Keratinocyte (primary cell): ENCODE data around the gene IQCE. TPM values are rescaled to one million over a fixed set of nuclear protein-coding genes. Genes with fewer than 3 reads are reported as not detected.

Experiments
- DNase-seq: peaks from one replicate; pipeline ENCODE4 v3.0.0-alpha.2; 2011; ENCODE audit warnings: low read depth, missing footprints, low spot score
- FAIRE-seq: peaks from 2 replicates; lab custom pipeline; 2011; peaks lifted over from hg19 to GRCh38; lab: Jason Lieb, UNC
- H2AFZ ChIP-seq: 2 replicates; pipeline ENCODE4 v1.6.0; 2012; ENCODE audit warnings: low read length, control low read depth, inconsistent platforms; ENCODE audit not compliant: control insufficient read depth
- H3K27ac ChIP-seq: 2 replicates; pipeline ENCODE4 v1.5.1; 2011; ENCODE audit warnings: low read length; ENCODE audit not compliant: control insufficient read depth, insufficient read depth
- H3K27me3 ChIP-seq: 3 replicates; pipeline ENCODE4 v1.6.0; 2011; ENCODE audit warnings: low read length; ENCODE audit not compliant: control insufficient read depth, insufficient read depth; ENCODE audit errors: extremely low read depth
- H3K36me3 ChIP-seq, 2 experiments: 2 replicates in 1 of 2; 3 replicates in 1 of 2; pipeline ENCODE4 v1.5.1; 2011; ENCODE audit warnings: low read length in 2 of 2, mild to moderate bottlenecking in 1 of 2; ENCODE audit not compliant: control insufficient read depth in 2 of 2, insufficient read depth in 2 of 2; ENCODE audit errors: extremely low read depth in 1 of 2
- H3K4me1 ChIP-seq: 3 replicates; pipeline ENCODE4 v1.5.1; 2011; ENCODE audit warnings: low read length; ENCODE audit not compliant: control insufficient read depth, insufficient read depth; ENCODE audit errors: extremely low read depth
- H3K4me2 ChIP-seq: 3 replicates; pipeline ENCODE4 v1.6.0; 2011; ENCODE audit warnings: low read depth, low read length; ENCODE audit not compliant: control insufficient read depth, insufficient read depth; ENCODE audit errors: extremely low read depth
- H3K4me3 ChIP-seq, 3 experiments: fragments of 200-600 bp in 1 of 3; sonication (generic) in 1 of 3; 2 replicates in 2 of 3; 3 replicates in 1 of 3; pipeline ENCODE4 v1.5.1; 2011 to 2016; ENCODE audit warnings: low read length in 3 of 3, mild to moderate bottlenecking in 3 of 3, control low read depth in 2 of 3, inconsistent platforms in 1 of 3, low read depth in 1 of 3, mixed read lengths in 1 of 3, mixed run types in 1 of 3, moderate library complexity in 1 of 3; ENCODE audit not compliant: control insufficient read depth in 2 of 3, insufficient read depth in 2 of 3; ENCODE audit errors: extremely low read depth in 1 of 3
- H3K79me2 ChIP-seq: 2 replicates; pipeline ENCODE4 v1.6.0; 2012; ENCODE audit warnings: low read length; ENCODE audit not compliant: control insufficient read depth, insufficient read depth
- H3K9ac ChIP-seq: 3 replicates; pipeline ENCODE4 v1.6.0; 2011; ENCODE audit warnings: low read length; ENCODE audit not compliant: control insufficient read depth, insufficient read depth; ENCODE audit errors: extremely low read depth
- H3K9me1 ChIP-seq: 3 replicates; pipeline ENCODE4 v1.6.0; 2011; ENCODE audit warnings: low read length; ENCODE audit not compliant: control insufficient read depth, insufficient read depth; ENCODE audit errors: extremely low read depth
- H3K9me3 ChIP-seq: 2 replicates; pipeline ENCODE4 v1.5.1; 2012; ENCODE audit warnings: low read depth, low read length; ENCODE audit not compliant: control insufficient read depth
- H4K20me1 ChIP-seq: 3 replicates; pipeline ENCODE4 v1.6.0; 2011; ENCODE audit warnings: low read length; ENCODE audit not compliant: control insufficient read depth, insufficient read depth; ENCODE audit errors: extremely low read depth
- CTCF ChIP-seq, 3 experiments: IDR thresholded peaks in 1 of 3; conservative IDR thresholded peaks in 1 of 3; optimal IDR thresholded peaks in 1 of 3; 2 replicates in 2 of 3; 3 replicates in 1 of 3; pipeline versions ENCODE3 to v1.5.1; 2011; ENCODE audit warnings: low read length in 3 of 3, mild to moderate bottlenecking in 3 of 3, moderate library complexity in 2 of 3, control low read depth in 1 of 3, inconsistent platforms in 1 of 3; ENCODE audit not compliant: insufficient read depth in 2 of 3; ENCODE audit errors: extremely low read depth in 1 of 3
- EZH2 ChIP-seq: IDR thresholded peaks from one replicate; pipeline ENCODE4 v1.6.1; 2012; ENCODE audit warnings: inconsistent platforms, mild to moderate bottlenecking, low read length, moderate library complexity
- dilution Hi-C: fragments of 300-500 bp; cut with MboI; formaldehyde crosslinking; loops from one replicate; pipeline ENCODE4 v1.7.0; 2020; ENCODE audit warnings: low sequenced_read_pairs; ENCODE audit not compliant: extremely low pct_ligation_motif_present
- polyA plus RNA-seq, 5 experiments: library from polyadenylated mRNA; depleted of rRNA in 3 of 5; stranded (reverse) in 3 of 5; stranded (forward) in 1 of 5; unstranded in 1 of 5; fragments of >200 nt; gene quantifications; 1 replicate in 1 of 5; 2 replicates in 3 of 5; 3 replicates in 1 of 5; pipeline versions ENCODE4 v1.2.1 to v1.2.3, GENCODE V29; 2011 to 2012; ENCODE audit warnings: missing spikeins in 2 of 5, low read depth in 1 of 5, low replicate concordance in 1 of 5

IQCE gene
- polyA plus RNA-seq, 1 donor (not counting 4 experiments of a cell fraction or from before 2014, with no cell fraction given), result 5.2 TPM

DNA sequence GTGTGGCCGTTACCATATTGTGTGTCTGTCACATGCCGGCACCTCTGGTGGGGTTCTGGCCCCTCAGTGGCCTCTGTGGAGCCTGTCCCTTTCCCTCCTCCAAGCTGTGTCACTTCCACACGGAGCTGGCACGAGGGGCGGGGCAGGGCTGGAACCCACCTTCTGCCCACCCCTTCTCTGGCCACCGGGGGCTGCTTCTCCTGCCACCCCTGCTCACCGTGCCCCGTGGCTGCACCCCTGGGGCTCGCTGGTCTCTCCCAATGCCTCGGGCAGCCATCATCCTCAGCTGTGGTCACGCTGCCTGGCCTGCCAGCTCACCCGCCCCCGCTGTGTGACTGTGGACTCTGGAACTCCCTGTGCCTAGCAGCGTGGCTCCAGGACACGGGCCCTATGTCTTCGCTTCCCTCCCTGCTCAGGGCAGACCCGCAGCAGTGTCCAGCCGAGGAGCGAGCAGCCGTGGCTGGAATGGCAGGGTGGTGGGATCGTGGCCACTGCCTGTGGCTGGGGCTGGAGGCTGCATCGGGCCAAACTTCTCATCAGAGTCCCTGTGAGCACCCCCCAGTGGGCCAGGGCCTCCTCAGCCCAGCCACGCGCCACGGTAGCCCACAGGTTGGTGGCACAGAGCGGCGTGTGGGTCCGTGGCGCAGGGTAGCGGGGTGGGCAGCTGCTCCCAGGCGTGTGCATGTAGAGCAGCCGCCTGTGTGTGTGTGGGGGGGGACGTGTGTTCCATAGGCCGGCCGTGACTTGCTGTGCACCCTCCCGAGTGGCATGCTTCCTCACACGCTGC lies 81.1 kb downstream of the IQCE start:
- H3K27ac ChIP-seq, result no peak overlapping the region
- peaks cover 4% of the 10 kb centered on the region for H3K9me1 ChIP-seq
- H4K20me1 ChIP-seq, result peaks cover 13% of the 10 kb centered on the region
- H3K79me2 ChIP-seq, result peaks cover 61% of the 10 kb centered on the region
- no peak for FAIRE-seq
- no peaks in the 10 kb centered on the region for H3K27me3 ChIP-seq
- DNase-seq, result no peak
- H3K4me1 ChIP-seq, result peaks cover 15% of the 10 kb centered on the region
- H3K9me3 ChIP-seq, result no peaks in the 10 kb centered on the region
- TF ChIP-seq CTCF (optimal IDR thresholded peaks at IDR 0.05 in 1 of 3, IDR thresholded peaks at IDR 0.05 in 1 of 3, conservative IDR thresholded peaks at IDR 0.05 in 1 of 3; ENCODE audit: extremely low read depth in 1 of 3, insufficient read depth in 2 of 3, low read length in 3 of 3) (no peak), EZH2 (no peak)
- dilution Hi-C loops, result no loop called here
- no peak overlapping the region for H3K4me2 ChIP-seq
- H3K9ac ChIP-seq, result no peak overlapping the region
- peaks cover 2 to 3% of the 10 kb centered on the region in 2 experiments for H3K36me3 ChIP-seq
- no peak overlapping the region for H3K4me3 ChIP-seq
- H2AFZ ChIP-seq, result no peak overlapping the region

DNA sequence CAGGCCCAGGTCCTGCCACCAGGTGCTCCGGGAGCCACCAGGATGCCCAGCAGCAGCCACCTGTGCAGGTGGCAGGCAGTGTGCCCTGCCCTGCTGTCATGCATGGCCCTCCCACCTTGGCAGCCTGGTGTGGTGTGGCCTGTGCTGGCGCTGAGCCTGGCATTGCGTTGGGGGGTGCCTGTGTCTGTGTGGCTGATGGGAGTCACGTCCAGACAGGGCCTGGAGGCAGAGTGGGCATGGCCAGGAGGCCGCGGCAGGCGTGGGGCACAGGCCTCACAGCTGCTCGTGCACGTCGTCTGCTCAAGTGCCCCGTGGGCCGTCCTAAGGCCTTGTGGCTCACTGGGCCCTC lies 81.7 kb downstream of the IQCE start:
- no peak for DNase-seq
- FAIRE-seq, result no peak
- no peak overlapping the region for H3K27ac ChIP-seq
- H4K20me1 ChIP-seq, result peaks cover 12% of the 10 kb centered on the region
- H2AFZ ChIP-seq, result no peak overlapping the region
- no peak overlapping the region for H3K9ac ChIP-seq
- no peak overlapping the region for H3K4me2 ChIP-seq
- dilution Hi-C loops, result no loop called here
- H3K27me3 ChIP-seq, result no peaks in the 10 kb centered on the region
- no peak for TF ChIP-seq EZH2
- no peak for TF ChIP-seq CTCF (optimal IDR thresholded peaks at IDR 0.05 in 1 of 3, IDR thresholded peaks at IDR 0.05 in 1 of 3, conservative IDR thresholded peaks at IDR 0.05 in 1 of 3; ENCODE audit: extremely low read depth in 1 of 3, insufficient read depth in 2 of 3, low read length in 3 of 3)
- H3K4me1 ChIP-seq, result peaks cover 15% of the 10 kb centered on the region
- no peak overlapping the region for H3K4me3 ChIP-seq
- H3K9me1 ChIP-seq, result peaks cover 2% of the 10 kb centered on the region
- H3K36me3 ChIP-seq, result peaks cover 1 to 2% of the 10 kb centered on the region in 2 experiments
- peaks cover 55% of the 10 kb centered on the region for H3K79me2 ChIP-seq
- no peaks in the 10 kb centered on the region for H3K9me3 ChIP-seq
